ENCODE data around the gene PTCD1. TPM values are rescaled to one million over a fixed set of nuclear protein-coding genes. Genes with fewer than 3 reads are reported as not detected.

PTCD1 gene
- total RNA-seq, 4 donors from 2014 or later: 5.7 to 12.7 (median 6.6) TPM

GRCh38 chr7:99461221-99461620, 22.6 kb upstream of the PTCD1 start:
- H3K27ac ChIP-seq: no peak overlapping the region
- H3K9me3 ChIP-seq: no peaks in the 10 kb centered on the region
- no peak for DNase-seq
- no peaks in the 10 kb centered on the region for H3K27me3 ChIP-seq
- TF ChIP-seq CTCF (IDR thresholded peaks at IDR 0.05) (no peak), POLR2A (IDR thresholded peaks at IDR 0.05) (no peak)
- H3K4me3 ChIP-seq: no peak overlapping the region
- WGBS, 2 donors: 82 to 100% methylated on average over 2 of the region's 2 CpGs
- H3K4me1 ChIP-seq: peaks cover 10 to 61% (median 21%) of the 10 kb centered on the region in 3 donors
- intact Hi-C loops (cut with DNase I): no loop called here
- peaks cover 22 to 78% (median 23%) of the 10 kb centered on the region in 3 donors for H3K36me3 ChIP-seq

- TF ChIP-seq CTCF (IDR thresholded peaks at IDR 0.05) (no peak), POLR2A (IDR thresholded peaks at IDR 0.05) (no peak)
- Histone ChIP-seq H3K36me3 (peaks cover 22 to 84% (median 23%) of the 10 kb centered on the region in 3 donors), H3K9me3 (no peaks in the 10 kb centered on the region), H3K27me3 (no peaks in the 10 kb centered on the region), H3K27ac (no peak overlapping the region), H3K4me3 (no peak overlapping the region), H3K4me1 (peaks cover 10 to 60% (median 21%) of the 10 kb centered on the region in 3 donors)
- 67 to 68% methylated on average over 10 to 11 of the region's 11 CpGs for WGBS, 2 donors
- intact Hi-C loops (cut with DNase I): no loop called here
- DNase-seq: no peak
Observed at GRCh38 chr7:99460651-99461050, 22.1 kb upstream of the PTCD1 start.

GRCh38 chr7:99459087-99459486, 20.5 kb upstream of the PTCD1 start:
- no peaks in the 10 kb centered on the region for H3K9me3 ChIP-seq
- peaks cover 22 to 94% (median 26%) of the 10 kb centered on the region in 3 donors for H3K36me3 ChIP-seq
- WGBS, 2 donors: 82 to 83% methylated on average over 6 to 8 of the region's 8 CpGs
- TF ChIP-seq POLR2A (IDR thresholded peaks at IDR 0.05) (no peak), CTCF (IDR thresholded peaks at IDR 0.05) (peak in 3 of 6 experiments; percentile 3 to 42 (median 17))
- no peak for DNase-seq
- H3K27ac ChIP-seq: no peak overlapping the region
- H3K27me3 ChIP-seq: no peaks in the 10 kb centered on the region
- H3K4me1 ChIP-seq: peaks cover 0 to 44% (median 10%) of the 10 kb centered on the region in 3 donors
- H3K4me3 ChIP-seq: no peak overlapping the region
- intact Hi-C loops (cut with DNase I): no loop called here

- Histone ChIP-seq H3K27me3 (no peaks in the 10 kb centered on the region), H3K36me3 (peaks cover 22 to 94% (median 34%) of the 10 kb centered on the region in 3 donors), H3K4me1 (peaks cover 0 to 41% (median 6%) of the 10 kb centered on the region in 3 donors), H3K9me3 (no peaks in the 10 kb centered on the region), H3K4me3 (no peak overlapping the region), H3K27ac (no peak overlapping the region)
- TF ChIP-seq POLR2A (IDR thresholded peaks at IDR 0.05) (no peak), CTCF (IDR thresholded peaks at IDR 0.05) (no peak)
- WGBS, 2 donors: 72 to 78% methylated on average over 10 to 15 of the region's 26 CpGs
- no peak for DNase-seq
- intact Hi-C loops (cut with DNase I): no loop called here
Observed at GRCh38 chr7:99457650-99458493, 19.3 kb upstream of the PTCD1 start.

- no peaks in the 10 kb centered on the region for H3K9me3 ChIP-seq
- H3K36me3 ChIP-seq: peaks cover 18 to 95% (median 41%) of the 10 kb centered on the region in 3 donors
- no peak overlapping the region for H3K4me3 ChIP-seq
- 68 to 83% methylated on average over 5 of the region's 6 CpGs for WGBS, 2 donors
- no peak for DNase-seq
- H3K27me3 ChIP-seq: no peaks in the 10 kb centered on the region
- H3K4me1 ChIP-seq: peaks cover 0 to 41% (median 6%) of the 10 kb centered on the region in 3 donors
- TF ChIP-seq POLR2A (IDR thresholded peaks at IDR 0.05) (no peak), CTCF (IDR thresholded peaks at IDR 0.05) (no peak)
- intact Hi-C loops (cut with DNase I): no loop called here
- H3K27ac ChIP-seq: no peak overlapping the region
Observed at GRCh38 chr7:99457050-99457649, 18.6 kb upstream of the PTCD1 start.
